COLO668 (cell line): ENCODE data around the gene CCL2.

Experiments used
- DNase-seq: peaks from one replicate; lab custom pipeline; 2025; ENCODE audit not compliant: unreplicated experiment; lab: John Stamatoyannopoulos, UW

Gene CCL2

GRCh38 chr17:34237458-34237857 is 17.6 kb upstream of the CCL2 start:
- no peak for DNase-seq

DNA sequence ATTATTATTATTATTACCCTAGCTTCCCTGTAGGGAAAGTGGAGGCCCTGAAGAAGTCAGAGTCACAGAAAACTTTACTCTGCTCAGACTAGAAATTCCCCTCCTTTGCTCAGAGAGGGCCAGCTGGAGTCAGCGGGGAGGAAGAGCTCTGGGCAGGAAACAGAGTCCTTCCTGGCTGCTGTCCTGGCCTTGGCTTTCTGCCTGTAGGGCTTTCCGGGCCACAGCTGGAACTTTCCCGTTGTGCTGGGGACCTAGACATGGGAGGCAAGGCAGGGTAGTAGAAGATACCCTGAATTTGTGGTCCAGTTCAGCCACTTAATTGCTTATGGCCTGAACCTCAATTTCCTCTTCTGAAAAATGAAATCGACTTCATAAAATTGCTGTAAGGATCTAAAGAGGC is 14.0 kb upstream of the CCL2 start:
- no peak for DNase-seq

- no peak for DNase-seq
Observed at GRCh38 chr17:34242587-34243363, 12.3 kb upstream of the CCL2 start.

GRCh38 chr17:34243364-34244320 is 11.4 kb upstream of the CCL2 start:
- DNase-seq: no peak

DNA sequence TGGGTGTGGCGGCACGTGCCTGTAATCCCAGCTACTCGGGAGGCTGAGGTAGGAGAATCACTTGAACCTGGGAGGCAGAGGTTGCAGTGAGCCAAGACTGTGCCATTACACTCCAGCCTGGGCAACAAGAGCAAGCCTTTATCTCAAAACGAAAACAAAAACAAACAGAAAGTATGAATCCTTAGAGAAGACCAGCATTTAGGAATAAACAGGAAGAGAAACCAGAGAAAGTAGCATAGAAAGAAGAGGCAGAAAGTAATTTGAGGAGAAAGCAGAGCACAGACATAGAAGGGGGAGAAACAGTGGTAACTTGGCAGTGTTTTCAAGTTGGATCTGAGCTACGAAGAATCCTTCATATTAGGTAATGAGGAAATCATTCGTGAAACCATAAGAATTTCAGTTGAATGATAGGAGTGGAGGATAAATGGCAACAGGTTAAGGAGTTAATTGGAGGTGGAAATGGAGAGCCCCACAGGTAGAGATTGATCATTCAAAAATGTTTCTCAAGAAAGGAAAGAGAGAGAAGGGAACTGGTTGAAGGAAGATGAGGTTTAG is 9.7 kb upstream of the CCL2 start:
- DNase-seq: no peak

DNA sequence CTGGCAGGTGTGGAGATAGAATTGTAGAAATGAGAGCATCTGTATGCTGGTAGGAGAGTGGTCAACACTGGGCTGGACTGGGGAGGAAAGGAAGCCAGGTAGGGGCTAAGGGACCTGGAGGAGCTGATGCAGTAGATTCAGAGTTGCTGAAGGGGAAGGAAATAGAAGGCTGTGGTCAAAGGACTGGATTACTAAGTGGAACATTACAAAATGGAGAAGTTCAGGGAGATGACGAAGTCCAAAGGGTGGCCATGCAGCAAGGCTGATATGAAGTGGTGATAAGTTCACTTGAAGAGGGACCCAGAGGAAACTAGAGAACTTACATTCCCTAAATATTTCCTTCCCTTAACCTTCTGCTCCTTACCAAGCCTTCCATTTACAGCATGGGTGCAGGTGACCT is 8.6 kb upstream of the CCL2 start:
- no peak for DNase-seq

DNA sequence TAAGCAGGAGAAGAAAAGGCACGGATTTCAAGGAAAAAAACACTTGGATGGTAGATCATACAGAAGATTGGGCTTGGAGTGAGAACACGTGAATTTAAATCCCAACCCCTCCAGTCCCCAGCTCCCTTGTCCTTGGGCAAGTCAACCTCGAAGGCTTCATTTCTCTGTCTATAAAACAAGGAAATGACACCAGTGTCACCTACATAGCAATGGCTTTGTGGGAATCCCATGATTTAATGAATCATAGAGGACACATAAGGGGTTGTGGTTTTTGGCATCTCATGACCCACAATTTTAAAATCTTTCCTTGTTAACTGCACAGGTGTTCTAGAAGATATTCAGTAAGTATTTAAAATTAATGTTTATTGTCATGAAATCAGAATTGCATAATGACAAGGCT is 8.2 kb upstream of the CCL2 start:
- no peak for DNase-seq

- DNase-seq: no peak
Observed at GRCh38 chr17:34248511-34249024, 6.5 kb upstream of the CCL2 start.

GRCh38 chr17:34249061-34249460 is 6.0 kb upstream of the CCL2 start:
- DNase-seq: no peak

DNA sequence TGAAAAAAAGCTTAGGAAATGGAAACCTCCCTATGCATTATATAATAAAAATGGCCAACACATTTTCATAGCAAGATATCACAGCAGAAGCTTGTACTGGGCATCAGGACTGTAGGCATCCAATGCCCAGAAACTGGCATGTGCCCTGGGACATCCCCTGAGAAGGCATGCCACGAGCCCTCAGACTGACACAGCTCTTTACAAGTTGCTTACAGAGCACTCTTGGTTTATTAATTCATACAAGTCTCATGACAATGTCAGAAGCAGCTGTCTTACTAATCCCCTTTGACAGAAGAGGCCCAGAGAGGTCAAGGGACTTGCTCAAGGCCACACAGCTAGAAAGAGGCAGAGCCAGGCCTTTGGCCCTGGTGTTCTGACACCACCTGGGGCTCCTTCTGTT is 5.6 kb upstream of the CCL2 start:
- no peak for DNase-seq

DNA sequence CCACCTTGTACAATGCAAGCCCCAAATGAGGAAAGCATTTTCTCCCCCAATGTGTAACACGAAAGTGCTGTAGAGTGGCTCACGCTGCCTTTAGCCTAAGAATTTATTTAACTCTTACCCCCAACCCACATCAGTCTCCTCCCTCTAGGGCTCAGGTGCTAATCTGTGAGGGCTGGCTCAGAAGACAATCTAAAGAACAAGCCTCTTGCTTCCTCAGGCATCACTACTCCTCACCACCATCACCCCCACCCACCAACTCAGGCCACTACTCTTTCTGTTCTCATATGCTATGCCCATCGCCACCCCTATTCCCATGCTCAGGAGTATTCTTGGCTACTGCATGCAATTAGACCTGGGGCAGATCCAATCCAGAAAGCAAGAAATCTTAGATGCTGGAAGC is 3.9 kb upstream of the CCL2 start:
- no peak for DNase-seq

- DNase-seq: no peak
Observed at GRCh38 chr17:34252095-34252443, 3.0 kb upstream of the CCL2 start.

GRCh38 chr17:34252444-34253138 is 2.5 kb upstream of the CCL2 start:
- DNase-seq: no peak

DNA sequence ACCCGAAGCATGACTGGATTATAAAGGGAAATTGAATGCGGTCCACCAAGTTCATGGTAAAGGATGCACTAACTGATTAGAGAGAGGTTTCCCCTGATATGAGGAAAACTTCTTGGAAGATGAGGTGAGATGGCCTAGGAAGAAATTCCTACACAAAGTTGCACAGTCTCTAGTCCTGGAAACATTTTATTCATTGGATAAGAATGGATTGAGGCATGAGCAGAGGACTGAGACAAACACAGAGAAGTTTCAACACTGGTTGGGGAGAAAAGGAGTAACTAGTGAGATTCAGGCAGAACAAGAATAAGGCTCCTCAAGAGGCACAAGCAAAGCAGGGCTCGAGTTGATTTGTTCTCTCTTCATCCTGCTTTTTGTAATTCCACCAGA is 2.0 kb upstream of the CCL2 start:
- no peak for DNase-seq

- DNase-seq: no peak
Observed at GRCh38 chr17:34254146-34254545, 939 bp upstream of the CCL2 start.

GRCh38 chr17:34255381-34255732 is 272 bp downstream of the CCL2 start:
- DNase-seq: no peak

DNA sequence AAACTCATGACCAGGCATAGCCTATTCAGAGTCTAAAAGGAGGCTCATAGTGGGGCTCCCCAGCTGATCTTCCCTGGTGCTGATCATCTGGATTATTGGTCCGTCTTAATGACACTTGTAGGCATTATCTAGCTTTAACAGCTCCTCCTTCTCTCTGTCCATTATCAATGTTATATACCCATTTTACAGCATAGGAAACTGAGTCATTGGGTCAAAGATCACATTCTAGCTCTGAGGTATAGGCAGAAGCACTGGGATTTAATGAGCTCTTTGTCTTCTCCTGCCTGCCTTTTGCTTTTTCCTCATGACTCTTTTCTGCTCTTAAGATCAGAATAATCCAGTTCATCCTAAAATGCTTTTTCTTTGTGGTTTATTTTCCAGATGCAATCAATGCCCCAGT is 756 bp downstream of the CCL2 start:
- no peak for DNase-seq

DNA sequence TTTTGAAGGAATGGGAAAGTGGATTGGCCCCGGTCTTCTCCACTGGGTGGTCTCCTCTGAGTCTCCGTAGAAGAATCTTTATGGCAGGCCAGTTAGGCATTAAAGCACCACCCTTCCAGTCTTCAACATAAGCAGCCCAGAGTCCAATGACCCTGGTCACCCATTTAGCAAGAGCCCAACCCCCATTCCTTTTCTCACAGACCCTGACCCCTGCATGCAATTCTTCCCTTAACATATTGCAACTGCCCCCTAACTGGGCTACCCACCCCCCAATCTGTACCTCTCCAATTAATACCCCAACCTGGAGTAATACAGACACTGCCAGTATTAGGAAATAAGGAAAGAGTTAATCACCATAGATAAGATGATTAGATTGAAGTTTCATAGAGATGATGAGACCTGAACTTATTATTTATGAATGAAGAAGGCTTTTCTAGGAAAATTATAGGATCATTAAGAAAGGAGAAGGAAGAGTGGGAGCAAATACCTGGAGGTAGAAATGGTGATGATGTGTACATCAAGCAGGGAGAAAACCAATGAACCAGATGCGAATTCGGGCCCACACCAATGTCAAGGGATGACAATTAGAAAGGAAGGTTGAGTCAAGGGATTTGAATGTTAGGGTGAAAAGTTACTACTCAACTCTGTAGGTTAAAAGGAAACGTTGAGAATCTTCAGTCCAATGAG is 2.4 kb downstream of the CCL2 start:
- no peak for DNase-seq

DNA sequence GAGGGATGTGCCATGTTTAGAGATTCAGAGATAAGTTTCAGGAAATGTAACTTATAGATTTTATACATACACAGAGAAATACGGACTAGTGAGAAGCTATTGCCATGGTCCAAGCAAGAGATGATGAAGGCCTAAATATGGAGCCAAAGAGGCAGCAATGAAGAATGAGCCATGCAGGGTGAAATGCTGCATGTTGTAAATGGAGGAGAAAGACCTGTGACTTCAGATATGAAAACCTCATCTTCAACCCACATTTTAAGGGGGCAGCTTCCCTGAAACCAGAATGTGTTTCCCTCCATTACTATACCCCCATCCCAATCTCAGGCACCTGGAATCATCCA is 2.9 kb downstream of the CCL2 start:
- no peak for DNase-seq

GRCh38 chr17:34259146-34259545 is 4.1 kb downstream of the CCL2 start:
- no peak for DNase-seq

- no peak for DNase-seq
Observed at GRCh38 chr17:34260861-34261260, 5.8 kb downstream of the CCL2 start.
